ENCODE measurements around the gene RDH13.

Gene RDH13

DNA sequence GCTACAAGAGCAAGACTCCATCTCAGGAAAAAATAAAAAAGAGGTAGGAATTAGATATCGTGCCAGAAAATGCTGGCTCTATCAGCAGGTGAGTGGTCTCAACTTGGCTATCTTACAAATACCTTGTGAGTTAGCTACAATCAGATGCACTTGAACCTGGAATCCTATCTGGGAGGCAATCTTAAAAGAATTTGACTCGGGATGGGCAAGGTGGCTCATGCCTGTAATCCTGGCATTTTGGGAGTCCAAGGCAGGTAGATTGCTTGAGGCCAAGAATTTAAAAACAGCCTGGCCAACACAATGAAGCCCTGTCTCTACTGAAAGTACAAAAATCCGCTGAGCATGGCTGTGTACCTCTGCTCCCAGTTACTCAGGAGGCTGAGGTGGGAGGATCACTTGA lies 67.4 kb downstream of the RDH13 start:
- no peak overlapping the region for H2AFZ ChIP-seq (ENCODE audit: low read depth, low read length)
- H3K36me3 ChIP-seq (ENCODE audit: insufficient read depth, low read length): no peaks in the 10 kb centered on the region
- ATAC-seq (ENCODE audit: insufficient read depth, low read depth): no peak
- no peaks in the 10 kb centered on the region for H3K27me3 ChIP-seq (ENCODE audit: insufficient read depth, low read length, poor library complexity)
- no peak overlapping the region for H3K4me3 ChIP-seq (ENCODE audit: low read depth in 1 of 2, low read length in 2 of 2)
- H3K9ac ChIP-seq (ENCODE audit: low read depth, low read length): no peak overlapping the region
- H3K27ac ChIP-seq (ENCODE audit: low read length): no peak overlapping the region
- TF ChIP-seq, protein P1, sequence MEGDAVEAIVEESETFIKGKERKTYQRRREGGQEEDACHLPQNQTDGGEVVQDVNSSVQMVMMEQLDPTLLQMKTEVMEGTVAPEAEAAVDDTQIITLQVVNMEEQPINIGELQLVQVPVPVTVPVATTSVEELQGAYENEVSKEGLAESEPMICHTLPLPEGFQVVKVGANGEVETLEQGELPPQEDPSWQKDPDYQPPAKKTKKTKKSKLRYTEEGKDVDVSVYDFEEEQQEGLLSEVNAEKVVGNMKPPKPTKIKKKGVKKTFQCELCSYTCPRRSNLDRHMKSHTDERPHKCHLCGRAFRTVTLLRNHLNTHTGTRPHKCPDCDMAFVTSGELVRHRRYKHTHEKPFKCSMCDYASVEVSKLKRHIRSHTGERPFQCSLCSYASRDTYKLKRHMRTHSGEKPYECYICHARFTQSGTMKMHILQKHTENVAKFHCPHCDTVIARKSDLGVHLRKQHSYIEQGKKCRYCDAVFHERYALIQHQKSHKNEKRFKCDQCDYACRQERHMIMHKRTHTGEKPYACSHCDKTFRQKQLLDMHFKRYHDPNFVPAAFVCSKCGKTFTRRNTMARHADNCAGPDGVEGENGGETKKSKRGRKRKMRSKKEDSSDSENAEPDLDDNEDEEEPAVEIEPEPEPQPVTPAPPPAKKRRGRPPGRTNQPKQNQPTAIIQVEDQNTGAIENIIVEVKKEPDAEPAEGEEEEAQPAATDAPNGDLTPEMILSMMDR (IDR thresholded peaks at IDR 0.05; ENCODE audit: borderline replicate concordance, extremely low read depth, low read length, poor library complexity, severe bottlenecking): no peak
- TF ChIP-seq EZH2 (IDR thresholded peaks at IDR 0.05; ENCODE audit: borderline replicate concordance, low read depth, low read length, severe bottlenecking): no peak
- DNase-seq: no peak
- H3K4me2 ChIP-seq (ENCODE audit: insufficient read depth, low read length): no peak overlapping the region
- H3K79me2 ChIP-seq (ENCODE audit: insufficient read depth, low read length): no peaks in the 10 kb centered on the region
- no peaks in the 10 kb centered on the region for H3K9me3 ChIP-seq (ENCODE audit: insufficient read depth, low read length, severe bottlenecking)
- H3K4me1 ChIP-seq (ENCODE audit: insufficient read depth, low read length): no peaks in the 10 kb centered on the region
- H4K20me1 ChIP-seq (ENCODE audit: insufficient read depth, low read length): no peaks in the 10 kb centered on the region

All from DND-41 (cell line).